GF-D8 (cell line): Measurements from ENCODE around the gene DCTN2.
"Not testable (repeated sequence)": the region's sequence is repeated elsewhere in the genome, so short reads cannot be mapped to it uniquely, and the experiment has no call there.

Experiments
- DNase-seq: peaks from one replicate; lab custom pipeline; 2025; lab: John Stamatoyannopoulos, UW

DCTN2 gene

GRCh38 chr12:57515408-57515933 is 31.5 kb downstream of the DCTN2 start:
- DNase-seq, result no peak

- no peak for DNase-seq
Observed at GRCh38 chr12:57514720-57515407, 32.1 kb downstream of the DCTN2 start.

- not testable (repeated sequence) for DNase-seq
Observed at GRCh38 chr12:57514246-57514645, 32.7 kb downstream of the DCTN2 start.

- DNase-seq, result not testable (repeated sequence)
Observed at GRCh38 chr12:57513677-57514076, 33.3 kb downstream of the DCTN2 start.

- DNase-seq, result no peak
Observed at GRCh38 chr12:57513266-57513665, 33.7 kb downstream of the DCTN2 start.

- no peak for DNase-seq
Observed at GRCh38 chr12:57512665-57513064, 34.3 kb downstream of the DCTN2 start.

- no peak for DNase-seq
Observed at GRCh38 chr12:57511588-57512325, 35.2 kb downstream of the DCTN2 start.

- DNase-seq, result no peak
Observed at GRCh38 chr12:57511161-57511560, 35.8 kb downstream of the DCTN2 start.

- not testable (repeated sequence) for DNase-seq
Observed at GRCh38 chr12:57507796-57508195, 39.2 kb downstream of the DCTN2 start.

- DNase-seq, result not testable (repeated sequence)
Observed at GRCh38 chr12:57506541-57506940, 40.5 kb downstream of the DCTN2 start.

GRCh38 chr12:57502311-57502969 is 44.6 kb downstream of the DCTN2 start:
- not testable (repeated sequence) for DNase-seq

GRCh38 chr12:57500213-57500612 is 46.8 kb downstream of the DCTN2 start:
- DNase-seq, result no peak

GRCh38 chr12:57498571-57498970 is 48.4 kb downstream of the DCTN2 start:
- no peak for DNase-seq

GRCh38 chr12:57498132-57498502 is 48.9 kb downstream of the DCTN2 start:
- DNase-seq, result no peak

GRCh38 chr12:57497223-57498131 is 49.5 kb downstream of the DCTN2 start:
- no peak for DNase-seq

GRCh38 chr12:57496822-57497221 is 50.2 kb downstream of the DCTN2 start:
- no peak for DNase-seq

- DNase-seq, result not testable (repeated sequence)
Observed at GRCh38 chr12:57495051-57495701, 51.8 kb downstream of the DCTN2 start.

GRCh38 chr12:57491393-57492280 is 55.4 kb downstream of the DCTN2 start:
- DNase-seq, result no peak

GRCh38 chr12:57490126-57490525 is 56.9 kb downstream of the DCTN2 start:
- no peak for DNase-seq

GRCh38 chr12:57489157-57489641 is 57.8 kb downstream of the DCTN2 start:
- DNase-seq, result no peak
